Measurements from ENCODE around the gene SNRNP40.

- TF ChIP-seq POLR2AphosphoS5 (IDR thresholded peaks at IDR 0.05; ENCODE audit: insufficient read depth, low read depth, low read length): no peak
- TF ChIP-seq POLR2A (IDR thresholded peaks at IDR 0.05; ENCODE audit: low read depth, low read length): no peak
- TF ChIP-seq CTCF (IDR thresholded peaks at IDR 0.05; ENCODE audit: extremely low read depth in 1 of 2, insufficient read depth in 1 of 2, low read depth in 1 of 2, low read length in 2 of 2): no peak
Measured at GRCh38 chr1:31289021-31289420, 7.6 kb downstream of the SNRNP40 start.
